Spinal cord (tissue), 10 donors: ENCODE results near the gene SYNGR2. TPM values are rescaled to one million over a fixed set of nuclear protein-coding genes. Genes with fewer than 3 reads are reported as not detected.

Source experiments
- DNase-seq, 6 donors: peaks; one replicate each; pipeline versions ENCODE4 v3.0.0 to v3.0.0-alpha.2; 2013 to 2015; ENCODE audit warnings: low spot score in 6 of 6, low read depth in 4 of 6
- H3K27ac ChIP-seq: one replicate; pipeline ENCODE4 v1.5.1; 2013; ENCODE audit warnings: low read depth, low read length, control low read depth
- H3K27me3 ChIP-seq: one replicate; pipeline ENCODE4 v1.6.1; 2013; ENCODE audit warnings: low read length; ENCODE audit not compliant: control insufficient read depth, insufficient read depth
- H3K36me3 ChIP-seq: one replicate; pipeline ENCODE4 v1.6.1; 2013; ENCODE audit warnings: low read length; ENCODE audit not compliant: control insufficient read depth, insufficient read depth
- H3K4me1 ChIP-seq: one replicate; pipeline ENCODE4 v1.6.1; 2013; ENCODE audit warnings: low read length; ENCODE audit not compliant: control insufficient read depth, insufficient read depth
- H3K4me3 ChIP-seq: one replicate; pipeline ENCODE4 v1.5.1; 2013; ENCODE audit warnings: low read depth, low read length, control low read depth
- H3K9me3 ChIP-seq: one replicate; pipeline ENCODE4 v1.6.1; 2013; ENCODE audit warnings: low read length; ENCODE audit not compliant: control insufficient read depth, insufficient read depth
- WGBS: methylation state at CpG from one replicate; pipeline ENCODE4 v1.1.5; 2013; ENCODE audit warnings: missing lambda C conversion rate; ENCODE audit not compliant: insufficient coverage; 5-methylcytosine and 5-hydroxymethylcytosine counted together
- polyA plus RNA-seq, 2 donors: library from polyadenylated mRNA; unstranded; fragments of 120-200 nt; gene quantifications; one replicate each; pipeline ENCODE4 v1.2.1, GENCODE V29; 2013; ENCODE audit not compliant: insufficient read length in 2 of 2
- total RNA-seq, 2 donors: library from RNA; depleted of rRNA in 1 of 2; stranded (reverse); fragments of 120-200 nt in 1 of 2; fragments of >200 nt in 1 of 2; gene quantifications; one replicate each; pipeline versions ENCODE4 v1.2.3 to v1.2.4, GENCODE V29; 2013 to 2014
- donor health status: healthy.

The SYNGR2 gene
- total and polyA plus RNA-seq, 4 donors = 16.7 to 33.6 (median 21.9) TPM

DNA sequence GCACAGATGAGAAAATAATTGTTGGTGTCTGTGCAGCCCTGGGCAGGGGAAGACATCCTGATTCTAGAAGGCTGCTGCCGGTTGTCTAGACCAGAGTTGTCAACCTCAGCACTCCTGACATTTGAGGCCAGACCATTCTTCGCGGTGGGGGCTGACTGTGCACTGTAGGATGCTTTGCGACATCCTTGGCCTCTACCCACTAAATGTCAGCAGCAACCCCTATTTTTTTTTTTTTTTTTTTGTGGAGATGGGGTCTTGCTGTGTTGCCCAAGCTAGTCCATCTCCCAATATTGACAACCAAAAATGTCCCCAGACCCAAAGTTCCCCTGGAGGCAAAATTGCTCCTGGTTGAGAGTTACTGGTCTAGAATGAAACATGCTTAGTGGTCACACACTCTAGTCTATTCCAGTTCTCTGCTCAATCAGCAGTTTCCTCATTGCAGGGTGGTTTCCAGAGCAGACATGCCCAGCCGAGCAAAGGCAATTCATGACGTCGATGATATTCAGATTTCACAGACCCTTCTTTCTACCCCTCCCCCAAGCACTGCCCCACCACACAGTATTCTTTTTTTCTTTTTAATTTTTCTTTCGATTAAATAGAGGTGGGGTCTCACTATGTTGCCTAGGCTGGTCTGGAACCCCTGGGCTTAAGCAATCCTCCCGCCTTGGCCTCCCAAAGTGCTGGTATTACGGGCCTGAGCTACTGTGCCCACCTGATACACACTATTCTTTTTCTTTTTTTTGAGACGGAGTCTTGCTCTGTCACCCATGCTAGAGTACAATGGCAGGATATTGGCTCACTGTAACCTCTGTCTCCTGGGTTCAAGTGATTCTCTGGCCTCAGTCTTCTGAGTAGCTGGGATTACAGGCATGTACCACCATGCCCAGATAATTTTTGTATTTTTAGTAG lies 13.2 kb upstream of the SYNGR2 start:
- Histone ChIP-seq H3K27me3 (no peaks in the 10 kb centered on the region), H3K9me3 (no peaks in the 10 kb centered on the region), H3K27ac (no peak overlapping the region), H3K4me3 (no peak overlapping the region), H3K36me3 (no peaks in the 10 kb centered on the region), H3K4me1 (peaks cover 2% of the 10 kb centered on the region)
- WGBS = 65% methylated on average over 2 of the region's 11 CpGs
- DNase-seq = no peak

DNA sequence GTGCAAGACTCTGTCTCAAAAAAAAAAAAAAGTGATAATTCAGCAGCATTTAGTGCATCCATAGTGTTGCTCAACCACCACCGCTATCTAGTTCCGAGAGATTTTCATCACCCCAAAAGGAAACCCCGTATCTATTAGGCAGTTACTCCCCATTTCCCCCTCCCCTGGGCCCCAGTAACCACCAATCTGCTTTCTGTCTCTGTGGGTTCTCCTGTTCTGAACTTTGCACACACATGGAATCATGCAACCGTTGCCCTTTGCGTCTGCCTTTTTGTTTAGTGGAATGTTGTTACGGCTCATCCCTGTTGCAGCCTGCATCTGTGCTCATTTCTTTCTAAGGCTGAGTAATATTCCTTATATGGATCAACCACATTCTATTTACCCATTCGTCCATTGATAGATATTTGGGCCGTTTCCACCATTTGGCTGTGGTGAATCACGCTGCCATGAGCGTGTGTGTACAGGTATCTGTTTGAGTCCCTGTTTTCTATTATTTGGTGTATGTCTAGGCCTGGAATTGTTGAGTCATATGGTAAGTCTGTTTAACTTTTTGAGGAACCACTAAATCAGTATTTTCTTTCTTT lies 8.7 kb upstream of the SYNGR2 start:
- H3K4me1 ChIP-seq = no peaks in the 10 kb centered on the region
- 93% methylated on average over 3 of the region's 10 CpGs for WGBS
- no peak overlapping the region for H3K27ac ChIP-seq
- no peaks in the 10 kb centered on the region for H3K9me3 ChIP-seq
- H3K27me3 ChIP-seq = no peaks in the 10 kb centered on the region
- no peak for DNase-seq
- no peak overlapping the region for H3K4me3 ChIP-seq
- no peaks in the 10 kb centered on the region for H3K36me3 ChIP-seq

DNA sequence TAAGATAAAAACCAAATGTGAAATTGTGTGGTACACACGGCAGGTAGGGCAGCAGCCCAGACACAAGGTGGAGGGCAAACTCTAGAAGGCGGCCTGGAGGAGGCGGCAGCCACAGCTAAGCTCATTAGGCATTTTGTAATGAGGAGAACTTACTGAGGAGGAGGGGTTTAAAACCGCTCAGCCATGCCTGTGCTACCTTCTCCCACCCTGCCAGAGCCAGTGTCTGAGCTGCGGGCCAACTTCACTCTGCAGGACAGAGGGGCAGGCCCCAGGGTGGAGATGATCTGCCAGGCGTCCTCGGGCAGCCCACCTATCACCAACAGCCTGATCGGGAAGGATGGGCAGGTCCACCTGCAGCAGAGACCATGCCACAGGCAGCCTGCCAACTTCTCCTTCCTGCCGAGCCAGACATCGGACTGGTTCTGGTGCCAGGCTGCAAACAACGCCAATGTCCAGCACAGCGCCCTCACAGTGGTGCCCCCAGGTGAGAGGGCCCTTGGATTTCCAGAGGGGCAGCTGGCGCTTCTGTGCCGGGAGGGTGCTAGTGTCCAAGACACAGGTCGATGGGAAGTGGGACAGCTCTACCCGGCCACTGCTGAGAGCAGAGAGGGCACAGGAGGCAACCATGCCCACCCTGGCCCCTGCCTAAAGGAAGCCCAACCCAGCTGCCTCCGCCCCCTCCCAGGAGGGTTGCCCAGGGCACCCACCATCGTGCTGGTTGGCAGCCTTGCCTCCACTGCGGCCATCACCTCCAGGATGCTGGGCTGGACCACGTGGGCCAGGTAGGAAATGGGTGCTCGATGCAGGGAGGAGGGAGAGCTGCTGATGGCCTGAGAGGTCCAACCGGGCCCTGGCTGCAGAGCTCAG lies 4.3 kb upstream of the SYNGR2 start:
- WGBS = 77% methylated on average over 21 of the region's 22 CpGs
- H3K4me1 ChIP-seq = peaks cover 9% of the 10 kb centered on the region
- no peak overlapping the region for H3K27ac ChIP-seq
- DNase-seq = no peak
- H3K4me3 ChIP-seq = no peak overlapping the region
- peaks cover 2% of the 10 kb centered on the region for H3K27me3 ChIP-seq
- H3K9me3 ChIP-seq = no peaks in the 10 kb centered on the region
- no peaks in the 10 kb centered on the region for H3K36me3 ChIP-seq

DNA sequence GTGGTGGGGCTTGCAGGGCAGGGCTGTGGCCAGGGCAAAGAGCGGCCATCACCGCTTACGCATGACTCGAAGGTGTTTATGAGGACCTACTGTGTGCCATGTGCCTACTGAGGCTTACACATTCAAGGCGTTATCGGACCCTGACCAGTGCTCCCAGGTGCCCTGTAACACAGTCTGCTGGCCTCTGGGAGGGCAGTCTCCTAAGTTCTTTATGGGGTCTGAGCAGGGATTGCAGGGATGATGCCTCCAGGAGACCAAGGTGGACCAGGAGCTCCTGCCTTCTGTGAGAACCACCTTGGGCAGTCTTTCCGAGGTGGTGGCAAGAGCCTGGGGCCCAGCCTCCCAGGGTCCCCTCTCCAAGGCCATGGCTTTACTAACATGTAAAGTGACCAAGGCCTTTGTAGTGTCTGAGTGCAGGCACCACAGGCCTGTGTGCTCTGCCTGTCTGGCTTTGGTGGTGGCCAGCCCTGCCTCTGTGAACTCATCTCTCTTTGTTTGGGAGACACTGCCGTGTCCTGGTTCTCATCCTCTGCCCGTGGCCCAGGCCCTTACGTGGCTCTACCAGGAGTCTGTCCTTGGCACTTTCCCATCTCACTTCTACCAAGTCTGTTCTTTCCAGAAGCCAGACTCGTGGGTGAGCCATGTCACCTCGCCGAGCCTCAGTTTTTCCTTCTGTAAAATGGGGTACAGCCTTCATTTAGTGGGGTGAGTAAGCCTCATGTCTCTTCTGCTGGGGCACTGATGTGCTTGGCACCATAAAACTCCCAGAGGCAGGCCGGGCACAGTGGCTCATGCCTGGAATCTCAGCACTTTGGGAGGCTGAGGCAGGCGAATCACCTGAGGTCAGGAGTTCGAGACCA lies 3.4 kb upstream of the SYNGR2 start:
- Histone ChIP-seq H3K36me3 (peaks cover under 1% of the 10 kb centered on the region), H3K9me3 (no peaks in the 10 kb centered on the region), H3K4me3 (no peak overlapping the region), H3K27me3 (peaks cover 2% of the 10 kb centered on the region), H3K4me1 (peaks cover 18% of the 10 kb centered on the region), H3K27ac (no peak overlapping the region)
- WGBS = 88% methylated on average over 10 of the region's 16 CpGs
- DNase-seq = no peak

DNA sequence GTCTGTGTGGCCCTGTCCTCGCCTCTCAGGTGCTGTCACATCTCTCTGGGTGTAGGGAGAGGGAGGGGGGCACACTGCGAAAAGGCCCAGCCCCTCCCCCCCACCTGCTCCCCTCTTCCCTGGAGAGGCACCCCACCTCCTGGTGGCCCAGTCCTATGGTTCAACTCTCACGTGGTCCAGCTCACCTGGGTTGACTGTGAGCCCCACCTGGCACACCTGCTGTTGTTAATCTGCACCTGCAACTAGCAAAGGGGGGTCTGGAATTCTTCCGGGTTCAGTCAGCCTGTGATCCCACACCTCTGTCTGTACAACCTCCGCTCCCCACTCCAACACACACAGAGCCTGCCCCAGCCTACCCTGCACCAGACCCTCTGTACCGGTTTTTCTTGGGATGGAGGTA lies 2.0 kb upstream of the SYNGR2 start:
- no peak overlapping the region for H3K27ac ChIP-seq
- WGBS = 4% methylated on average over 2 of the region's 6 CpGs
- peaks cover 2% of the 10 kb centered on the region for H3K27me3 ChIP-seq
- H3K36me3 ChIP-seq = peaks cover 12% of the 10 kb centered on the region
- no peaks in the 10 kb centered on the region for H3K9me3 ChIP-seq
- H3K4me3 ChIP-seq = no peak overlapping the region
- DNase-seq = no peak
- H3K4me1 ChIP-seq = peaks cover 22% of the 10 kb centered on the region

DNA sequence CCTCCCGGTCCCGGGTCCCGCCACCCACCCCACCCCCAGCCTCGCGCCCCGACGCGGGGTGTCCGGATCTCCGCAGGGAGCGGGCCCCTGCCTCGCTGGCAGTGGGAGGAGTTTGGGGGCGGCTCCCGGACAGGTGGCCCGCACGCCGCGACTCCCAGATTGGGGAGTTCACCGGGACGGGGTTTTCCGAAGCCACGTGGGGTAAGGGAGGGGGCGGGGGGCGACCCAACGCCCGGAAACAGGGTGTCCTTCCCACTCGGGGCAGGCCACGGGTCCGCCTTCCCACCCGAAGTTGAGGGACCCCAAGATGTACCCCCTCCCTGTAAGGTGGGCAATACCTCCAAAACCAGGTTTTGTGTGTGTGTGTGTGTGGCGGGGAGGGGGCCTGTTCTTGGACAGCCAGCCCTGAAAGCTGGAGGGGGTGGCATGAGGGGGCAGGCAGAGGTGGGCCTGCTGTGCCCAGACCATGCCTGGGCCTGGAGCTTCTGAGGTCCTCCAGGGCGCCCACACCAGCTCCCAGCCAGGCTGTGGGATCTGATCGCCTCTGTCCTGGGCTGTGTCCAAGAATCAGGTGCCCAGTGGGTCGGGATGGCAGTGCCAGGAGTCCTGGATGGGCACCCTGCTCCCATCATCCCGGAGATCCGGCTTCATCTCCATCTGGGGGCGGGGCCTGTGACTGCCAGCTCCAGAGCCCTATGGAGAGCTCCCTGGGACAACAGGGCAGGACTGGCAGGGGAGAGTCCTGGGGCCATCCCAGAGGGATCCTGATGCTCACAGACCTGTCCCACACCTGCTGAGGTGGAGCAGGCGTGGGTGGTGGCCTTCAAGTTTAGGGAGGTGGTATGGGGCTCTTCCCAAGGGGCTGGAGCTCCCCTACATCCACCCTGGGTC lies 767 bp downstream of the SYNGR2 start:
- Histone ChIP-seq H3K36me3 (peaks cover 35% of the 10 kb centered on the region), H3K27ac (no peak overlapping the region), H3K27me3 (peaks cover 2% of the 10 kb centered on the region), H3K4me3 (peak overlapping the region; percentile 52), H3K4me1 (peaks cover 41% of the 10 kb centered on the region), H3K9me3 (no peaks in the 10 kb centered on the region)
- WGBS = 17% methylated on average over 16 of the region's 38 CpGs
- no peak for DNase-seq

DNA sequence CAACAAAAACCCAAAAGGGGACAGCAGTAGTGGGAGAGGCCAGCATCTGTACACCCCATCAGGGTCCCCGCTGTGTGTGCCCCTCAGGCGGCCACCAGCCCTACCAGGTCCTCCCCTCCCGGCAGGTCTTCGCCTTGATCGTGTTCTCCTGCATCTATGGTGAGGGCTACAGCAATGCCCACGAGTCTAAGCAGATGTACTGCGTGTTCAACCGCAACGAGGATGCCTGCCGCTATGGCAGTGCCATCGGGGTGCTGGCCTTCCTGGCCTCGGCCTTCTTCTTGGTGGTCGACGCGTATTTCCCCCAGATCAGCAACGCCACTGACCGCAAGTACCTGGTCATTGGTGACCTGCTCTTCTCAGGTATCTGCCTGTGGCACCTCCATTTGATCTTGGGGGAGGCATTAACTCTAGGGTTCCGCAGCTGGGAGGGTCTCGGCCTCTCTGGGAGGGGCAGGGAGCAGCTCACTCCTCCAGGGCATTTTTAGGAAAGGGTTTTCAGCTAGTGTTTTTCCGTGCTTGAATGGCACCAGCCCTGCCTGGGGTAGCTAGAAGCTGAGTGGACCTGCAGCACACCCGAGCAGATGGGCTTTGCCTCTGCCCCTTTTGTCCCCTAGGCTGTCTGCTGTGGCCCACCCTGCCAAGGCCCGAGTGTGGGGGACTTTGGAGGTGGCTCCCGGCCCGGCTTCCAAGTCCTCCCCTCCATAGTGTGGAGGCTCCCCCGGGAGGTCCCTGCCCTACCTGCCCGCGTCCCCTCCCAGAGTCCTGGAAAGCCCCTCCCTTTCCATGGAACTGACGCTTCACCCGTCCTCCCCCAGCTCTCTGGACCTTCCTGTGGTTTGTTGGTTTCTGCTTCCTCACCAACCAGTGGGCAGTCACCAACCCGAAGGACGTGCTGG lies 2.6 kb downstream of the SYNGR2 start:
- H3K27ac ChIP-seq = no peak overlapping the region
- no peaks in the 10 kb centered on the region for H3K9me3 ChIP-seq
- H3K36me3 ChIP-seq = peaks cover 51% of the 10 kb centered on the region
- H3K27me3 ChIP-seq = peaks cover 2% of the 10 kb centered on the region
- DNase-seq = no peak
- peaks cover 58% of the 10 kb centered on the region for H3K4me1 ChIP-seq
- no peak overlapping the region for H3K4me3 ChIP-seq
- WGBS = 83% methylated on average over 28 of the region's 31 CpGs
